GM12801 (cell line): ENCODE data around the gene TOP1.

Experiments
- TF ChIP-seq, protein P1 (sequence below): IDR thresholded peaks from one replicate; pipeline ENCODE4 v1.5.1; 2011; ENCODE audit warnings: control low read depth; ENCODE audit not compliant: insufficient read length; ENCODE audit errors: extremely low read depth

TOP1 gene

DNA sequence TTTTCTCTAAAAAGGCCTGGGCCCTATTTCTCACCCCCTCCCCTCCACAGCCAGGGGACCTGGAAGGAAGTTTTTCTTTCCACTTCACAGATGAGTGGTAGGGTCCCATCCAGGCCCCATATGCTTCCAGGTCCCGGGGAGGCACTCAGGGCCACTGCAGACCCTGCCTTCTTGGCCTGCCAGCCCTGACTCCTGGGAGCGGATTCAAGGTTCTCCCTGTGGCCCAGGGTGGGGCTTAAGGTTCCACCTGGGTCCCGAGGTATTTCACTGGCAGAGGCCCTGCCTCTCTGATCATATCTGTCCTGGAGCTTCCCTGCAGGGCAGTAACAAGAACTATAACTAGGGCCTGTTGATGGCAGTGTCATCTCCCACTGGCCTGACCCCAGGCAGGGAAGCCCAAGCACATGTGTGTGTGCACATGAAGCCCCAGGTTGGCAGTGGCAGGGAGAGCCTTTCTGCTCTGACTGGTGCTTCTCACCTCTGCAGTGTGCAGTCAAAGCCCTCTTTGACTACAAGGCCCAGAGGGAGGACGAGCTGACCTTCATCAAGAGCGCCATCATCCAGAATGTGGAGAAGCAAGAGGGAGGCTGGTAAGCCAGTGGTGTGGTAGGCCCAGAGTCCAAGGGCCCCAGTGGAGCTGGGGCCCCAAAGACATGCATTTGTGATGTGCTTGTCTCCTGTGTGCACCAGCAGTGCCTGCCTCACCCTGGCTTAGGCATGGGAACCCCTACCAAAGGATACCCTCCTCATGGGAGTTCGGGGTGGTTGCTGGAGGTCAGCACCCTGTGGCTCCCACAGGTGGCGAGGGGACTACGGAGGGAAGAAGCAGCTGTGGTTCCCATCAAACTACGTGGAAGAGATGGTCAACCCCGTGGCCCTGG lies 139.9 kb downstream of the TOP1 start:
- TF ChIP-seq, protein P1, sequence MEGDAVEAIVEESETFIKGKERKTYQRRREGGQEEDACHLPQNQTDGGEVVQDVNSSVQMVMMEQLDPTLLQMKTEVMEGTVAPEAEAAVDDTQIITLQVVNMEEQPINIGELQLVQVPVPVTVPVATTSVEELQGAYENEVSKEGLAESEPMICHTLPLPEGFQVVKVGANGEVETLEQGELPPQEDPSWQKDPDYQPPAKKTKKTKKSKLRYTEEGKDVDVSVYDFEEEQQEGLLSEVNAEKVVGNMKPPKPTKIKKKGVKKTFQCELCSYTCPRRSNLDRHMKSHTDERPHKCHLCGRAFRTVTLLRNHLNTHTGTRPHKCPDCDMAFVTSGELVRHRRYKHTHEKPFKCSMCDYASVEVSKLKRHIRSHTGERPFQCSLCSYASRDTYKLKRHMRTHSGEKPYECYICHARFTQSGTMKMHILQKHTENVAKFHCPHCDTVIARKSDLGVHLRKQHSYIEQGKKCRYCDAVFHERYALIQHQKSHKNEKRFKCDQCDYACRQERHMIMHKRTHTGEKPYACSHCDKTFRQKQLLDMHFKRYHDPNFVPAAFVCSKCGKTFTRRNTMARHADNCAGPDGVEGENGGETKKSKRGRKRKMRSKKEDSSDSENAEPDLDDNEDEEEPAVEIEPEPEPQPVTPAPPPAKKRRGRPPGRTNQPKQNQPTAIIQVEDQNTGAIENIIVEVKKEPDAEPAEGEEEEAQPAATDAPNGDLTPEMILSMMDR: no peak

- TF ChIP-seq, protein P1: no peak
Measured at GRCh38 chr20:41169162-41169690, 140.6 kb downstream of the TOP1 start.

DNA sequence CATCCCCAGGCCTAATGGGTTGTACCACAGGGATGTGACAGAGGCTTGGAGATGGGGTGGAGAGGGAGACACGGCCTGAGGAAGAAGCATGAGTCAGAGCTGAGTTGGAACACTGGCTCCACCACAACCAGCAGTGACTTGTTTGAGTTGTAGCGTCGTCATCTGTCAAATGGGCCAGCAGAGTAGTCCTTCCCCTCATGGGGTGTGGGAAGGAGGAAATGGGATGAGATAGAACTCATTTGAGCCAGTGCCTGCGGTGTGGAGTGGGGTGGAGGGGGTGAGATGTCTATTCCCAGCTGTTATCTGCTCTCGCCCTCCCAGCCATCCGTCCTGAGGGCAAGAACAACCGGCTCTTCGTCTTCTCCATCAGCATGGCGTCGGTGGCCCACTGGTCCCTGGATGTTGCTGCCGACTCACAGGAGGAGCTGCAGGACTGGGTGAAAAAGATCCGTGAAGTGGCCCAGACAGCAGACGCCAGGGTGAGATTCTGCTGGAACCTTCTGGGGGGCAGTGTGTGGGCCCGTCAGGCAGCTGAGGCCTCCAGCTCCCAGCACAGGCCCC lies 141.2 kb downstream of the TOP1 start:
- TF ChIP-seq, protein P1: no peak

DNA sequence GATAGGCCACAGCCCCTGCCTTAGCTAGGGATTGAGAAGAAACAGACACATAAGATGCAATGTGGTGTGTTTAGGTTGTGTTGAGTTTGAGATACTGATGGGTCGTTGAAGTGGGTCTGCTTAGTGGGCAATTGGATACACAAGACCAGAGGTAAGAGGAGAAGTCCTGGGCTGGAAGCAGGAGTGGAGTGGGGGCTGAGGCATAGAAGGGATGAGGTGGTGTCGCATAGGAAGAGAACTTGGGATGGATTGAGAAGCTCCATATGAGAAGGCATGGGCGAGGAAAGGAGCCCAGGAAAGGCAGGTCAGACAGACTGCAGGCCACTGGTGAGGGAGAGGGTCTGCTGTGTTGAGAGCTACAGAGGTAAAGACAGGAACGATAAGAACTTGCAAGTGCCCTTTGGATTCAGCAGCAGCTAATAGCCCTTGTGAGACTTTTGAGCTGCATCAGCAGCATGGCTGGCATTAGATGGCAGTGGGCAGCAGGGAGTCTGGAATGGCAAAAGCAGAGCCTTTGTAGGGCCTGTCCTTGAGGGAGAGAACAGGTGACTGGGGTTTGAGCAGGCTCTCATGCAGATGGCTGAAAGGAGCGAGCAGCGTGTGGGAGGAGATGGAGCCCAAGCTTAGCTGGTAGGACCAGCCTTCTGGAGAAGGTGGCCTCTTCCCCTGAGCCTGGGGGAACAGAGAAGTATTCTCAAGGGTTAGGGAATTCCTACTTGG lies 141.9 kb downstream of the TOP1 start:
- TF ChIP-seq, protein P1: no peak

DNA sequence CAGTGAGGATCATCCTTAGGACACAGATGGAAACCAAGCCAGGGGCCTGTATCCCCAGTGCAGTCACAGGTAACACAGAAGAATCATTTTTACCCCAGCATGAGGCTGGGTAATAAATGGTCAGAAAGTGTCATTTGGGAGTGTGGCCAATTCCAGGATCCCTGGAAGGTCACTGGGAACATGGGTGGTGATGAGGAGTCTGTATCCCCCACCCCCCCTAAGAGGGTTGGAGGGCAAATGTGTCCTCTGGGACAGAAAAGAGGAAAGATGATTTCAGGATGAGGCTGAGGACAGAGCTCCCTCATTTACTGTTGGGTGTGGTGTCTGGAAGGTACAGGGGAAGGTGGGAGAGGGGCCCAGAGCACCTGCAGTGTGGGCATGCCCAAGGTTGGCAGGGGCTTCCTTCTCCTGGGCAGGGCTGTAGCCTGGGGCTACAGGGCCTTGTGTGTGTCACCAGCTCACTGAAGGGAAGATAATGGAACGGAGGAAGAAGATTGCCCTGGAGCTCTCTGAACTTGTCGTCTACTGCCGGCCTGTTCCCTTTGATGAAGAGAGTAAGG lies 143.2 kb downstream of the TOP1 start:
- TF ChIP-seq, protein P1: no peak

DNA sequence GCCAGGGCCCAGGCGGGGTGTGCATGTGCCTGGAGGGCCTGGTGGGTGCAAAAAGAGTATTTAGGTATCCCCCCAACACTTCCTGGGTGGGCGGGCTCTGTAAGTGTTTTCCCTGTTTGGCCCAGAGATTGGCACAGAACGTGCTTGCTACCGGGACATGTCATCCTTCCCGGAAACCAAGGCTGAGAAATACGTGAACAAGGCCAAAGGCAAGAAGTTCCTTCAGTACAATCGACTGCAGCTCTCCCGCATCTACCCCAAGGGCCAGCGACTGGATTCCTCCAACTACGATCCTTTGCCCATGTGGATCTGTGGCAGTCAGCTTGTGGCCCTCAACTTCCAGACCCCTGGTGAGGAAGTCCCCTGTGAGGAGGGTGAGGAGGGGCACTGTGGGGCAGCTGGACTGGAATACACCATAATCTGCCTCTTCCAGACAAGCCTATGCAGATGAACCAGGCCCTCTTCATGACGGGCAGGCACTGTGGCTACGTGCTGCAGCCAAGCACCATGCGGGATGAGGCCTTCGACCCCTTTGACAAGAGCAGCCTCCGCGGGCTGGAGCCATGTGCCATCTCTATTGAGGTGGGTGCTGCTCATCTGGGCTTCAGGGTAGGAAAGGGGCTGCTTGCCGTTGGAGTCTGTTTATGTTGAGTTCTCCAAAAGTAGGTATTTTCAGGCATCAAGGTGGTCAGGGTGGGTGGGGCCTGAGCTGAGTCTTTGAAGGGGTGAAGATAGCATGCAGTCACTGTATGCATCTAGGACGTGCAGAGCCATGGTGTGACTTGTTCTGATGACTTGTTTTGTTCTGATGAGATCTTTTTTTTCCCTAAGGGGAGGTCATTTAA lies 143.9 kb downstream of the TOP1 start:
- TF ChIP-seq, protein P1: no peak
